Mesenchymal stem cell (in vitro differentiated cells and primary cell): Measurements from ENCODE around the gene TBCB.
A peak's percentile ranks its signal among the peaks of the same experiment; 100 is the strongest.

Source experiments
- DNase-seq: peaks from one replicate; pipeline ENCODE4 v3.0.0-alpha.2; 2013
- H2AFZ ChIP-seq: one replicate; pipeline ENCODE4 v1.6.1; 2013; ENCODE audit warnings: low read depth, mild to moderate bottlenecking, control low read depth, inconsistent platforms, low read length, moderate library complexity
- H2AK5ac ChIP-seq: 2 replicates; pipeline ENCODE4 v1.6.1; 2013; ENCODE audit warnings: low read length, moderate library complexity, mild to moderate bottlenecking, inconsistent platforms; ENCODE audit not compliant: severe bottlenecking
- H2BK120ac ChIP-seq: one replicate; pipeline ENCODE4 v1.6.1; 2013; ENCODE audit warnings: low read depth, mild to moderate bottlenecking, inconsistent platforms, low read length, moderate library complexity
- H2BK12ac ChIP-seq, 2 experiments: one replicate each; pipeline ENCODE4 v1.6.1; 2013; ENCODE audit warnings: inconsistent platforms in 2 of 2, low read length in 2 of 2, mild to moderate bottlenecking in 2 of 2, moderate library complexity in 2 of 2, control low read depth in 1 of 2
- H2BK15ac ChIP-seq: one replicate; pipeline ENCODE4 v1.6.1; 2013; ENCODE audit warnings: mild to moderate bottlenecking, low read depth, inconsistent platforms; ENCODE audit not compliant: poor library complexity, severe bottlenecking
- H2BK5ac ChIP-seq: 2 replicates; pipeline ENCODE4 v1.6.1; 2013; ENCODE audit warnings: low read depth, mild to moderate bottlenecking, low read length, control low read depth, inconsistent platforms; ENCODE audit not compliant: poor library complexity, severe bottlenecking
- H3K14ac ChIP-seq, 2 experiments: one replicate each; pipeline ENCODE4 v1.6.1; 2013; ENCODE audit warnings: inconsistent platforms in 2 of 2, low read length in 2 of 2, control low read depth in 1 of 2, mild to moderate bottlenecking in 1 of 2, moderate library complexity in 1 of 2
- H3K18ac ChIP-seq, 2 experiments: one replicate each; pipeline ENCODE4 v1.6.1; 2013; ENCODE audit warnings: inconsistent platforms in 2 of 2, low read length in 2 of 2, control low read depth in 1 of 2, low read depth in 1 of 2, mild to moderate bottlenecking in 1 of 2
- H3K23ac ChIP-seq, 2 experiments: one replicate each; pipeline ENCODE4 v1.6.1; 2013; ENCODE audit warnings: inconsistent platforms in 2 of 2, low read length in 2 of 2, mild to moderate bottlenecking in 2 of 2, moderate library complexity in 2 of 2, control low read depth in 1 of 2
- H3K27ac ChIP-seq: 2 replicates; pipeline ENCODE4 v1.5.1; 2013; ENCODE audit warnings: mild to moderate bottlenecking, moderate library complexity, low read length, control low read depth, inconsistent platforms; ENCODE audit not compliant: poor library complexity, severe bottlenecking
- H3K27me3 ChIP-seq, 2 experiments: 2 replicates each; pipeline versions ENCODE4 v1.6.1 to v1.7.0; 2013; ENCODE audit warnings: low read length in 2 of 2, mild to moderate bottlenecking in 2 of 2, moderate library complexity in 2 of 2, control low read depth in 1 of 2, inconsistent platforms in 1 of 2; ENCODE audit not compliant: control insufficient read depth in 1 of 2, insufficient read depth in 1 of 2
- H3K36me3 ChIP-seq, 2 experiments: 2 replicates each; pipeline versions ENCODE4 v1.6.1 to v1.7.0; 2013; ENCODE audit warnings: low read length in 2 of 2, control low read depth in 1 of 2, inconsistent platforms in 1 of 2, low read depth in 1 of 2, mild to moderate bottlenecking in 1 of 2; ENCODE audit not compliant: insufficient read depth in 2 of 2, control insufficient read depth in 1 of 2
- H3K4ac ChIP-seq, 2 experiments: one replicate each; pipeline ENCODE4 v1.6.1; 2013; ENCODE audit warnings: inconsistent platforms in 2 of 2, low read length in 2 of 2, mild to moderate bottlenecking in 2 of 2, moderate library complexity in 2 of 2, control low read depth in 1 of 2, low read depth in 1 of 2
- H3K4me1 ChIP-seq: 2 replicates; pipeline ENCODE4 v1.6.1; 2013; ENCODE audit warnings: low read depth, low read length, control low read depth; ENCODE audit not compliant: control insufficient read depth, insufficient read depth
- H3K4me2 ChIP-seq: 2 replicates; pipeline ENCODE4 v1.6.1; 2013; ENCODE audit warnings: low read length, mild to moderate bottlenecking, inconsistent platforms; ENCODE audit not compliant: poor library complexity, severe bottlenecking
- H3K4me3 ChIP-seq, 2 experiments: 2 replicates each; pipeline versions ENCODE4 v1.5.1 to v1.7.0; 2013; ENCODE audit warnings: low read length in 2 of 2, mild to moderate bottlenecking in 2 of 2, control low read depth in 1 of 2, low read depth in 1 of 2; ENCODE audit not compliant: insufficient read depth in 1 of 2
- H3K79me1 ChIP-seq: replicated peaks from 2 replicates; pipeline ENCODE4 v1.6.1; 2013; ENCODE audit warnings: mild to moderate bottlenecking, control low read depth, low read length, inconsistent platforms; ENCODE audit not compliant: poor library complexity, severe bottlenecking
- H3K9ac ChIP-seq: 2 replicates; pipeline ENCODE4 v1.7.0; 2013; ENCODE audit warnings: mild to moderate bottlenecking, low read length, moderate library complexity
- H3K9me3 ChIP-seq: 2 replicates; pipeline ENCODE4 v1.7.0; 2013; ENCODE audit warnings: mild to moderate bottlenecking, low read length; ENCODE audit not compliant: control insufficient read depth
- H4K8ac ChIP-seq: one replicate; pipeline ENCODE4 v1.6.1; 2013; ENCODE audit warnings: inconsistent platforms, mild to moderate bottlenecking, low read length, moderate library complexity
- H4K91ac ChIP-seq: one replicate; pipeline ENCODE4 v1.6.1; 2013; ENCODE audit warnings: mild to moderate bottlenecking, low read length, inconsistent platforms
- WGBS: methylation state at CpG from one replicate; pipeline ENCODE4 v1.1.7; 2013; ENCODE audit warnings: mixed read lengths; 5-methylcytosine and 5-hydroxymethylcytosine counted together

Gene TBCB

DNA sequence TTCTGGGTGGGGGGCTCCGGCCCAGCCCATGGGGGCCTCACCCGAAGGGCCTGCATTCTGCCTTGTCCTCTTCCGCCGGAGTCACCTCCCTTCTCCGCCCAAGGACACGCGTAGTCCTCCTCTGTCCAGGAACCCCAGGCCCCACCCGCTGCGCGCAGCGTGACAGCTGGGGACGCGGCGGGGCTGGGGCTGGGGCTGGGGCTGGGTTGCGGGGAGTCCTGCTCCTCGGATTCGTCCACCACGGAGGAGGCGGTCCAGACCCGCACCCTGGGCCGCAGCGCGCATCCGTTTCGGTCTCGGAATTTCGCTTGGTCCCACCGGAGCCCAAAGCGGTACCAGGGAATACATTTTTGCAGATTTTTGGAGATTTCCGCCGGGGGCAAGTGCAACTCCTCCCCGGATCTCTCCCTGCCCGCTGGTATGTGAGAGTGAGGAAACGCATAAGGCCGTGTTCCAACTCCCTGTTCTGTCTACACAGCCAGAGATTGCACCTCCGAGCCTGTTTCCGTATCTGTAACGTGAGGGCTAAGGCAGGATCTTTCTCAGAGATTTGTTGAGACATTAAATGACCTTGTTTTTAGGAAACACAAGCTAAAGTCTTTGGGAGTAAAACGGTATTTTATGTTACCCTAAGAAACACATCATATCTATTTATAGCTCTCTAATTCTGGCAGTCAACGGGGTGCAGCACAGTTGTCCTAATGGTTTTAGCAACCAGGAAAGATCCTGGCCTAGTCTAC lies 37.3 kb downstream of the TBCB start, which contains the start of gene COX7A1:
TSS of gene COX7A1 (minus strand) at position 96 of the 740 bp plus-strand sequence. CDS start at position 56, 40 bp downstream.
- Histone ChIP-seq H3K23ac (no peak within 1 kb of the TSS), H3K27me3 (no peaks in the 10 kb centered on the region), H3K36me3 (peaks cover 33 to 60% of the 10 kb centered on the region in 2 experiments), H3K4ac (no peak within 1 kb of the TSS), H3K4me2 (no peak within 1 kb of the TSS), H2BK5ac (no peak within 1 kb of the TSS), H3K4me3 (peak within 1 kb of the TSS in 1 of 2 experiments; percentile 83), H2BK120ac (no peak within 1 kb of the TSS), H3K4me1 (peaks cover 6% of the 10 kb centered on the region), H2BK15ac (no peak within 1 kb of the TSS), H4K8ac (no peak within 1 kb of the TSS), H3K9me3 (no peaks in the 10 kb centered on the region), H3K14ac (no peak within 1 kb of the TSS), H3K9ac (peak within 1 kb of the TSS; percentile 95), H2AFZ (no peak within 1 kb of the TSS), H2AK5ac (no peak within 1 kb of the TSS), H2BK12ac (no peak within 1 kb of the TSS), H4K91ac (no peak within 1 kb of the TSS), H3K79me1 (peaks cover 24% of the 10 kb centered on the region), H3K18ac (no peak within 1 kb of the TSS), H3K27ac (no peak within 1 kb of the TSS)
- DNase-seq: no peak
- 98% methylated on average over 37 of the region's 40 CpGs for WGBS

DNA sequence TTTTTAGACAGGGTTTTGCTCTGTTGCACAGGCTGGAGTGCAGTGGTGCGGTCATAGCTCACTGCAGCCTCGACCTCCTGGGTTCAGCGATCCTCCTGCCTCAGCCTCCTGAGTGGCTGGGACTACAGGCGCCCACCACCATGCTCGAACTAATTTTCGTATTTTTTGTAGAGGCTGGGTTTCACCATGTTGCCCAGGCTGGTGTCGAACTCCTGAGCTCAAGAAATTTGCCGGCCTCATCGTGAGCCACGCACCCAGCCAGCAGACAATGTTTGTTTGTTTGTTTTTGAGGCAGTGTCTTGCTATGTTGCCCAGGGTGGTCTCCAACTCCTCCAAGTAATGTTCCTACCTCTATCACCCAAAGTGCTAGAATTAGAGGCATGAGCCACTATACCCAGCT lies 37.9 kb downstream of the TBCB start:
- no peak overlapping the region for H2BK12ac ChIP-seq
- no peak overlapping the region for H2AK5ac ChIP-seq
- H3K4me1 ChIP-seq: peaks cover 6% of the 10 kb centered on the region
- no peak overlapping the region for H3K23ac ChIP-seq
- H3K9ac ChIP-seq: peak overlapping the region; percentile 95
- H2AFZ ChIP-seq: no peak overlapping the region
- H2BK15ac ChIP-seq: no peak overlapping the region
- H3K27me3 ChIP-seq: no peaks in the 10 kb centered on the region
- no peak overlapping the region for H3K4ac ChIP-seq
- DNase-seq: no peak
- no peak overlapping the region for H2BK5ac ChIP-seq
- no peak overlapping the region for H4K91ac ChIP-seq
- H3K36me3 ChIP-seq: peaks cover 27 to 54% of the 10 kb centered on the region in 2 experiments
- no peak overlapping the region for H3K4me2 ChIP-seq
- H3K79me1 ChIP-seq: peaks cover 24% of the 10 kb centered on the region
- H3K9me3 ChIP-seq: no peaks in the 10 kb centered on the region
- no peak overlapping the region for H4K8ac ChIP-seq
- H3K4me3 ChIP-seq: peak overlapping the region in 1 of 2 experiments; percentile 83
- H3K27ac ChIP-seq: no peak overlapping the region
- H2BK120ac ChIP-seq: no peak overlapping the region
- no peak overlapping the region for H3K14ac ChIP-seq
- WGBS: 95% methylated on average over 10 of the region's 10 CpGs
- no peak overlapping the region for H3K18ac ChIP-seq

DNA sequence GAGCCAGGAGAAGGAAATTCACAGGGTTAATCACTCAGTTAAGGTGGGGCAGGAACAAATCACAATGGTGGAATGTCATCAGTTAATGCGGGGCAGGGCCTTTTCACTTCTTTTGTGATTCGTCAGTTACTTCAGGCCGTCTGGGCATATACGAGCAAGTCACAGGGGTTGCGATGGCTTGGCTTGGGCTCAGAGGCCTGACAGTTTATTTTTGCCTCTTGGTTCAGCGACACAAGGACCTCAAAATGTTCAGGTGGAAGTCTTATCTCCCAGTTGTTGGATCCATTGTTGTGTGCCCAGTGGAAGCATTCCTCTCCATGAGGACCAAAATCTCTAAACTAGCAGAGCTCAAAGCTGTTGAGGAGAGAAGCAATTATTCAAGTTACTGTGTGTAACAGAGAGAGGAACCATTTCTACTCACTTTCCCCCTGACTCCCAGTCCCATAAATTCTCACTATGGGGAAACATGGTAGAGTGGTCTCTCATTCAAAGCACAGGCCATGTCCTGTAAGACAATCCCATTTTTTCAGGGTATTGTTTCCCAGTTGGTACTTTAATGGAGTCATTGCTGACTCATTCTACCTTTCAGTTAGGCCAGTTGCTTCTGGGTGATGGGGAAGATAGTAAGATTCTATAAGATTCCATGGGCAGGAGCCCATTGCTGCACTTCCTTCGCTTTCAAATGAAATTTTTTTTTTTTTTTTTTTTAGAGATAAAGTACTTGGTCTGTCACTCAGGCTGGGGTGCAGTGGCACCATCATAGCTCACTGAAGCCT lies 45.7 kb downstream of the TBCB start:
- H4K8ac ChIP-seq: no peak overlapping the region
- H2BK12ac ChIP-seq: no peak overlapping the region
- no peak overlapping the region for H4K91ac ChIP-seq
- DNase-seq: no peak
- H2BK15ac ChIP-seq: no peak overlapping the region
- 96% methylated on average over 7 of the region's 7 CpGs for WGBS
- H2AK5ac ChIP-seq: no peak overlapping the region
- no peak overlapping the region for H3K9ac ChIP-seq
- no peak overlapping the region for H3K4me2 ChIP-seq
- H3K36me3 ChIP-seq: peaks cover 6 to 14% of the 10 kb centered on the region in 2 experiments
- no peak overlapping the region for H3K18ac ChIP-seq
- no peak overlapping the region for H3K14ac ChIP-seq
- H3K23ac ChIP-seq: no peak overlapping the region
- no peaks in the 10 kb centered on the region for H3K27me3 ChIP-seq
- H3K27ac ChIP-seq: no peak overlapping the region
- no peak overlapping the region for H2AFZ ChIP-seq
- no peak overlapping the region for H2BK120ac ChIP-seq
- H3K4me3 ChIP-seq: no peak overlapping the region
- no peak overlapping the region for H3K4ac ChIP-seq
- H3K9me3 ChIP-seq: no peaks in the 10 kb centered on the region
- no peak overlapping the region for H2BK5ac ChIP-seq
- H3K4me1 ChIP-seq: no peaks in the 10 kb centered on the region
- peaks cover 3% of the 10 kb centered on the region for H3K79me1 ChIP-seq

DNA sequence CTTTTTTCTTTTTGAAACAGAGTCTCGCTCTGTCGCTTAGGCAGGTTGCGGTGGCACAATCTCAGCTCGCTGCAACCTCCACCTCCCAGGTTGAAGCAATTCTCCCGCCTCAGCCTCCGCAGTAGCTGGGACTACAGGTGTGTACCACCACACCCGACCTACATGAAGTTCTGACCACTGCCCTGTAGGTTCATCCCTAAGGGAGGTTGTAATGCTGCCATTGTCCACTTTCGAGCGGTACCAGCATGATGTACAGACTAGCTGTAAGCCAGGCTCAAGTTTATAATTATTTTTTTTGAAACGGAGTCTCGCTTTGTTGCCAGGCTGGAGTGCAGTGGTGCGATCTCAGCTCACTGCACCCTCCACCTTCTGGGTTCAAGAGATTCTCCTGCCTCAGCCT lies 48.5 kb downstream of the TBCB start:
- Histone ChIP-seq H3K4me3 (no peak overlapping the region), H3K9me3 (no peaks in the 10 kb centered on the region), H3K4me1 (no peaks in the 10 kb centered on the region), H3K4me2 (no peak overlapping the region), H3K9ac (no peak overlapping the region), H2BK15ac (no peak overlapping the region), H3K18ac (no peak overlapping the region), H3K79me1 (peaks cover 3% of the 10 kb centered on the region), H2BK120ac (no peak overlapping the region), H3K14ac (no peak overlapping the region), H3K36me3 (peaks cover 8 to 20% of the 10 kb centered on the region in 2 experiments), H2BK12ac (no peak overlapping the region), H3K4ac (no peak overlapping the region), H3K27me3 (no peaks in the 10 kb centered on the region), H3K23ac (no peak overlapping the region), H2AFZ (no peak overlapping the region), H2AK5ac (no peak overlapping the region), H4K91ac (no peak overlapping the region), H3K27ac (no peak overlapping the region), H2BK5ac (no peak overlapping the region), H4K8ac (no peak overlapping the region)
- no peak for DNase-seq
- WGBS: 98% methylated on average over 12 of the region's 12 CpGs
